Mononuclear cell (primary cell): ENCODE data around the gene KRR1. TPM values are rescaled to one million over a fixed set of nuclear protein-coding genes. Genes with fewer than 3 reads are reported as not detected.
"Not testable (repeated sequence)": the region's sequence is repeated elsewhere in the genome, so short reads cannot be mapped to it uniquely, and the experiment has no call there.

Experiments used
- H3K27me3 ChIP-seq: 2 replicates; pipeline ENCODE4 v1.6.0; 2011; ENCODE audit warnings: low read length, control low read depth; ENCODE audit not compliant: insufficient read depth
- H3K4me1 ChIP-seq: 2 replicates; pipeline ENCODE4 v1.5.1; 2011; ENCODE audit warnings: mild to moderate bottlenecking, low read length, control low read depth; ENCODE audit not compliant: insufficient read depth
- H3K4me3 ChIP-seq: 2 replicates; pipeline ENCODE4 v1.5.1; 2011; ENCODE audit warnings: mild to moderate bottlenecking, low read length, moderate library complexity
- H3K9me3 ChIP-seq: 2 replicates; pipeline ENCODE4 v1.5.1; 2011; ENCODE audit warnings: low read depth, mild to moderate bottlenecking, control low read depth, low read length
- total RNA-seq: library from RNA; depleted of rRNA; stranded (reverse); fragments of >200 nt; gene quantifications from one replicate; pipeline ENCODE4 v1.2.3, GENCODE V29; 2012

Gene KRR1
- total RNA-seq, 1 donor: 141 TPM

DNA sequence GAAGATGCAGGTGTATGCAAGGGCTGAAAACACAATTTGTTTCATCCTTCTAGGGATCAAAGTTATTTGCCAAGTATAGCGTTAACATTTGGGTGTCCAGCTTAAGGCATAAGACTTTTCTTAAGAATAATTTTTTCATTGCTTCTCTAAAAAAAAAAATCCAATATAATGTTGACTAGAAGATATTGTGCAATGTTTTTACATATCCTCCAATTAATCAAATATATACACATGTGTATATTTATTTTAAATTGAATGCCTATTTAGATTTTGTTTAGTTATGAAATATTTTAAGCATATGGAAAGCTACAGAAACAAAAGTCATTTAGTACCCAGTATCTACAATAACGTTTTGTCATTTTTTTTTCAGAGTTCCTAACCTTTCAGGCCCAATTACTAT, 28.5 kb upstream of the KRR1 start:
- Histone ChIP-seq H3K4me1 (no peaks in the 10 kb centered on the region), H3K9me3 (no peaks in the 10 kb centered on the region), H3K27me3 (peaks cover 10% of the 10 kb centered on the region), H3K4me3 (no peak overlapping the region)

DNA sequence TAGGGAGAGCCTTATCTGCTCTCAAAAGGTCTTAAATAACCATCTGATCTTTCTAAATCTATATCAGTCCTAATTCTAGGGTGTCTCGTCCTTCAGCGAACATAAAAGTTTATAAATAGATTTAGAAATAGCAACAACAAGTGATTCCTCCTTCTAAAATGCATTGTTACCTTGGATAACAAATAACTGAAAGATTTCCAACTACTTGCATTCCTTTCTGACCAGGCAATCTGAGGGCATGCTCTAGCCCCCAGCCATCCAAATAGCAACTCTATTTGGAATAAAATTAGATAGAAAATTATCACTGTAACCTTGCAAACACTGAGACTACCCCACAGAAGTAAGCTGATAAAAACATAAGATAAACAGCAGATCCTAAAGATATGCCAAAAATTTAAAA, 21.8 kb upstream of the KRR1 start:
- H3K4me3 ChIP-seq: no peak overlapping the region
- no peaks in the 10 kb centered on the region for H3K9me3 ChIP-seq
- H3K4me1 ChIP-seq: no peaks in the 10 kb centered on the region
- peaks cover 8% of the 10 kb centered on the region for H3K27me3 ChIP-seq

DNA sequence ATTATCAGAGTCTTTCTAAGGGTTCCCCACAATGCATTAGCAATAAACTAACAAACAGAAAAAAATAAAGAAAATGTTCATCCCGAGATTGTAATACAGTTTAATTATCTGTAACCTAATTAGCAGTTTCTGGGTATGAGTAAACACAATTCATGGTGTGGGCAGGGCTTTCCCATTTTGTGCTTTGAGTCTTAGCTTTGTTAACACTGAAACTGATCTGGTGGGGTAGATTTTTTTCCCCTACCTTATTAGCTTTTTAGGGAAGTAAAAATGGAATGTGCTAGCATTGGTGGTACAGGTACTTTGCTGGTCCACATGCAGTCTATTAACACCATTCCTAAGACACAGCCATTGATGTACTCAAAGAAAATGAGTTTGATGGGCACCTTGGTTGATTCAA, 18.4 kb upstream of the KRR1 start:
- no peaks in the 10 kb centered on the region for H3K9me3 ChIP-seq
- no peaks in the 10 kb centered on the region for H3K4me1 ChIP-seq
- H3K27me3 ChIP-seq: peaks cover 8% of the 10 kb centered on the region
- no peak overlapping the region for H3K4me3 ChIP-seq

DNA sequence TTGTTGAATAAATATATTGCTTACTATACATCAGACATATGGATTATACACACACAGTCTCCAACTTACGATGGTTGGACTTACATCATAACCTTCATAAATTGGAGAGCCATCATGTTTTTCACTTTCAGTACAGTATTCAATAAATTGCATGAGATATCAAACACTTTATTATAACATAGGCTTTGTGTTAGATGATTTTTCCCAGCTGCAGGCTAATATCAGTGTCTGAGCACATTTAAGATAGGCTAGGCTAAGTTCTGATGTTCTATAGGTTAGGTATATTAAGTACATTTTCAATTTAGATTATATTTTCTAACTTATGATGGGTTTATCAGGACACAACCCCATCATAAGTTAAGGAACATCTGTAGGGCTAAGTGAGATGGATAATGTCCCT, 17.9 kb upstream of the KRR1 start:
- no peak overlapping the region for H3K4me3 ChIP-seq
- no peaks in the 10 kb centered on the region for H3K9me3 ChIP-seq
- peaks cover 8% of the 10 kb centered on the region for H3K27me3 ChIP-seq
- H3K4me1 ChIP-seq: no peaks in the 10 kb centered on the region

DNA sequence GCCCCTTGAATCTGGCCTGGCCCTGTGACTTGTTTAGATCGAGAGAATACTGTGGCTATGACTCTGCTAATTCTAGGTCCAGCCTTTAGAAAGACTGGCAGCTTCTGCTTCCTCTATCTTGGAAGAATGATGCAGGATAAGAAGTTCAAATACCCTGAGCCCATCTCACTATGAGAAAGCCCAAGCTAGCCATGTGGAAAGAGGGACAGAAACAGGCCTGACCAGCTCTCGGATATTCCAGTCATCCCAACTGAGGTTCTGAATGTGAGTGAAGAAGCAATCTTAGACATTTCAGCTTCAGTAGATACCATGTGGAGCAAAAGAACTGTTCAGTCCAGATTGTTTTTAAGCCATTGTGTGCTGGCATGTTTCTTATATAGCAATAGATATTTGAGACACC, 17.3 kb upstream of the KRR1 start:
- peaks cover 8% of the 10 kb centered on the region for H3K27me3 ChIP-seq
- H3K4me1 ChIP-seq: no peaks in the 10 kb centered on the region
- H3K9me3 ChIP-seq: no peaks in the 10 kb centered on the region
- H3K4me3 ChIP-seq: no peak overlapping the region

DNA sequence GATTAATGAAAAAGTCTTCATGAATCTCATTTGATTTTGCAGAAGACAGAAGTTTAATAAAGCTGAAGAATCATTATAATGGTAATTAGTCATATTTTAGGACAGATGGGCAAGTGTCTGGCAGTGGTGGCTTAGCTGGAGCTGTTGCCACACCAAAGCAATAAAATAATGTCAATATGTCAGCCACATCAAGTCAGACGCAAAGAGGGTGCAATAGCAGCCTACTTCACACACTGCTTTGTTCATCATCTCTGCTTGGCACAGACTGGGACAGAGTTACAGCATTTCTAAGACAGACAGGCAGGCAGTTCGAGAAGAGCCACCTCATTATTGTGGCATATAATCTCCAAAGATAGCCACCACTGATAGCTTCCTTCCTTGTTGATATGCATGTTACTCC, 16.9 kb upstream of the KRR1 start:
- no peaks in the 10 kb centered on the region for H3K9me3 ChIP-seq
- H3K4me3 ChIP-seq: no peak overlapping the region

DNA sequence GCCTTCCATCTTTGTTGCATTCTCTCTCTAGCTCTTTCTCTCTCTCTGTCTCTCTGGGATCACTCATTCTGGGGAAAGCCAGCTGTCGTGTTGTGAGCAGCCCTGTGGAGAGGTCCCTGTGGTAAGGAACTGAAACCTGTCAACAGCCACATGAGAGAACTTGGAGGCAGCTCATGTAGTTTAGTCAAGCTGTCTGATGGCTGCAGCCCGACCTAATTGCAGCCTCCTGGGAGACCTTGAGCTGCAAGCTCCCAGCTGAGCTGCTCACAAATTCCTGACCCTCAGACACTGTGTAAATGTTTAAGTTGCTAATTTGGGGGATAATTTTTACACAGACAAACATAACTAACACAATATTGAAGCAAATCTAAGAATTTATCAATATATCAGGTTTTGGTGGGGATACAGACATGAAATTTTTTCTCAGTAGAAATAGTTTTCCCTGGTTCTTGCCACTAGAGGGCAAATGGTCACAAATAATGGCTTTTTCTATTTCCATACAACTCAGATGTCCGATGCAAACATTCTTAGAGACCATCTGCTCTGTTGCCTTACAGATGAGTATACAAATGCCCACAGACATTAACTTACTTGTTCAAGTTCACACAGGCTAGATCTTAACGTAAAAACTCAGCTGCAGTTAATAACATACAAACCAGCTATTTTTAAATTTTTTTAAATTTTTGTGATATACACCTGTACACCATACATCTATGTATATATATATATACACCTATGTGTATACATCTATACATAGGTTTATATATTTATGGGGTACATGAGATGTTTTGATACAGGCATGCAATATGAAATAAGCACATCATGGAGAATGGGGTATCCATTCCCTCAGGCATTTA, 15.5 kb upstream of the KRR1 start:
- no peak overlapping the region for H3K4me3 ChIP-seq
- H3K9me3 ChIP-seq: no peaks in the 10 kb centered on the region
- H3K27me3 ChIP-seq: peaks cover 4% of the 10 kb centered on the region
- H3K4me1 ChIP-seq: no peaks in the 10 kb centered on the region

More for the DNA sequence above, 16.9 kb upstream of the KRR1 start:
- peaks cover 8% of the 10 kb centered on the region for H3K27me3 ChIP-seq
- H3K4me1 ChIP-seq: no peaks in the 10 kb centered on the region

DNA sequence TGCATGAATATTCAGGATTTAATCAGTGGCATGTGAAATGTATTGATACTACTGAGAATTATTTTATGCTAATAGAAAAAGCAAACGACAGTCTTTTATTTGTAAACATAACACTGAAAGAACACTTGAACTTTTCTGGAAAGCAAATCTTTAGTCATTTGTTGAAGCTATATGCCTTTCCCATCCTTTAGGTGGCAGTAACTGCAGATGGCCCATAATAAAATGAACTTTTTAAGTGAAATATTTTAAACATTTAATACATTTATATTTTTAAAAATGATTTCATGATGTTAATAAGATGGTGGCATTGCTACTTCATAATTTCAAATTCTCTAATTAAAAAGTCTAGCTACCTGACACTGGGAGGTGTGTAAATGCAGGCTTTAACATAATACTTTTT, 13.9 kb upstream of the KRR1 start:
- Histone ChIP-seq H3K4me1 (no peaks in the 10 kb centered on the region), H3K9me3 (no peaks in the 10 kb centered on the region), H3K4me3 (no peak overlapping the region), H3K27me3 (no peaks in the 10 kb centered on the region)

DNA sequence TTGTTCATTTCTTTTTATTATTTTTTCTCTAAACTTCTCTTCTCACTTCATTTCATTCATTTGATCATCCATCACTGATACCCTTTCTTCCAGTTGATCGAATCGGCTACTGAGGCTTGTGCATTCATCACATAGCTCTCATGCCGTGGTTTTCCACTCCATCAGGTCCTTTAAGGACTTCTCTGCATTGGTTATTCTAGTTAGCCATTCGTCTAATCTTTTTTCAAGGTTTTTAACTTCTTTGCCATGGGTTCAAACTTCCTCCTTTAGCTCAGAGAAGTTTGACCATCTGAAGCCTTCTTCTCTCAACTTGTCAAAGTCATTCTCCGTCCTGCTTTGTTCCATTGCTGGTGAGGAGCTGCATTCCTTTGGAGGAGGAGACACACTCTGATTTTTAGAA, 10.7 kb upstream of the KRR1 start:
- H3K4me1 ChIP-seq, H3K9me3 ChIP-seq: not testable (repeated sequence)

DNA sequence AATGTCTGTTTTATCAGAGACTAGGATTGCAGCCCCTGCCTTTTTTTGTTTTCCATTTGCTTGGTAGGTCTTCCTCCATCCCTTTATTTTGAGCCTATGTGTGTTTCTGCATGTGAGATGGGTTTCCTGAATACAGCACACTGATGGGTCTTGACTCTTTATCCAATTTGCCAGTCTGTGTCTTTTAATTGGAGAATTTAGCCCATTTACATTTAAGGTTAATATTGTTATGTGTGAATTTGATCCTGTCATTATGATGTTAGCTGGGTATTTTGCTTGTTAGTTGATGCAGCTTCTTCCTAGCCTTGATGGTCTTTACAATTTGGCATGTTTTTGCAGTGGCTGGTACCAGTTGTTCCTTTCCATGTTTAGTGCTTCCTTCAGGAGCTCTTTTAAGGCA, 9.8 kb upstream of the KRR1 start:
- H3K4me1 ChIP-seq, H3K4me3 ChIP-seq, H3K27me3 ChIP-seq, H3K9me3 ChIP-seq: not testable (repeated sequence)

More for the DNA sequence above, 10.7 kb upstream of the KRR1 start:
- not testable (repeated sequence) for H3K4me3 ChIP-seq, H3K27me3 ChIP-seq

DNA sequence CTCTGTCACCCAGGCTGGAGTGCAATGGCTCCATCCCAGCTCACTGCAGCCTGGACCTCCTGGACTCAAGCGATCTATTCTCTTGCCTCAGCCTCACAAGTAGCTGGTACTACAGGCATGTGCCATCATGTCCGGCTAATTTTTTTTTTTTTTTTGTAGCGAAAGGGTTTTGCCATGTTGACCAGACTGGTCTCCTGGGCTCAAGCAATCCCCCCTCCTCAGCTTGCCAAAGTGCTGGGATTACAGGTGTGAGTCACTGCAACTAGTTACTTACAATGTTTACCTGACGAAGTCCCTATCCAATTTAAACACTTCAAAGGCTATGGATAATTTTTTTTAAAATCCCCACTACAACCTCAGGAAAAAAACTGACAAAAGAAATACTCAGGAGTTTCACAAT, 1.8 kb downstream of the KRR1 start:
- Histone ChIP-seq H3K27me3 (no peaks in the 10 kb centered on the region), H3K4me1 (peaks cover 20% of the 10 kb centered on the region), H3K9me3 (no peaks in the 10 kb centered on the region), H3K4me3 (no peak overlapping the region)

DNA sequence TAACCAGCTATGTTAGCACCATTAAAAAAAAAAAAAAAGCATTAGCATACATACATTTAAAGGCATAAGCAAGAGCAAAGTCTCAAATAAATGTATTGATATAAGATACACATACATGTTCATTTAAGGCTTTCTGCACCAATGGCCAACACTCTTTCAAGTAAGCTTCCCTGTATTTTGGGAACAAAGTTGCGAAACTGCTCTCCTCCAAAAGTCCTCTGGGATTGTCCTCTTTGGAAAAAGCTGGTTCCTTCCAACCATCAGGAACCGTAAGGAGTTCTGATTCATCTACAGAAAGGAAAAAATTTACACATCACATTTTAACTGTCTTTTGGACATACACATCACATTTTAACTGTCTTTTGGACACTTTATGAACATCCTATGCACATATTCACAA, 3.2 kb downstream of the KRR1 start:
- Histone ChIP-seq H3K4me1 (peaks cover 20% of the 10 kb centered on the region), H3K4me3 (no peak overlapping the region), H3K9me3 (no peaks in the 10 kb centered on the region), H3K27me3 (no peaks in the 10 kb centered on the region)

DNA sequence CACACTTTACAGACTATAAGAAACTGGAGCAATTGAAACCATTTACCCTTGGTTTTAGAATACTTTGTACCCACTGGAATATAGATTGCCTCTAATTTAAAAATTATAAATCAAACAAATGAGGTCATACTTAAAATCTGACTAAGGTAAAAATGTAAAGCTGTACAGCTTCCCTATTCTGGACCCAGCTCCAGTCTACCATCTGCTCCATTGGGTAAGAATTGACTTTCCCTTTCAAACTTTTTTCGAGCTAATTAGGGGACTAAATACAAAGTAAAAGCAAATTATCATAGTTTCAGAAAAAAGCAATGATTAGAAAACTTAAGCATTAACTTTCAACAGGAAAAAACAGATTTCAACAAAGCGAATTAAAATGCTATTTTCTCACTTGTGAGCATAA, 4.3 kb downstream of the KRR1 start:
- H3K9me3 ChIP-seq: no peaks in the 10 kb centered on the region
- peaks cover 20% of the 10 kb centered on the region for H3K4me1 ChIP-seq
- no peak overlapping the region for H3K4me3 ChIP-seq
- no peaks in the 10 kb centered on the region for H3K27me3 ChIP-seq

DNA sequence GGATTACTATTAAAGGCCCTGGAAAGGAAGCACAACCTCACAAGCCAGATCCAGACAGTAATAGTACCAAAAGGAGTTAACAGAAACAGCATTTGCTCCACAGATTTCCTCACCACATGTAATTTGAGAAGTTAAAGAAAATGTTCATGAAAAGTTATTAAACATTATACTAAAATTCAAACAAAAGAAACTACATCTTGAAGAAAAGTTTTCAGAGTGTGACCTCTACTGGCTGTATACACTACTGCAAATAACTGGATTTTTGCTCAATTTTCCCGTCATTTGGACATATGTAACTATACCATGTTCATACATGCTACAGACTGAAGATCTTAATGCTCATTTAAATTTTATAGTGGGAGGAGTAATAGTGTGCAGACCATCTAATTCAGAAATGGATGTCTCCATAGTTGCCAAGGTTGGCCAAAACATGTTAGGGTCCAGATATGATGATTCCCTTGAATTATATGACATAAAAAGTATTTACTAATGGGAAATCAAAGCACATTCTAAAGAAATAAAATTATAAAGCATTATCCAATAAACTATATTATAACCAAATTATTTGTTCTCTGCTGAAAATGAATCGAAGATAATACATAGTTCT, 5.6 kb downstream of the KRR1 start:
- no peak overlapping the region for H3K4me3 ChIP-seq
- H3K4me1 ChIP-seq: peaks cover 17% of the 10 kb centered on the region
- no peaks in the 10 kb centered on the region for H3K9me3 ChIP-seq
- no peaks in the 10 kb centered on the region for H3K27me3 ChIP-seq

DNA sequence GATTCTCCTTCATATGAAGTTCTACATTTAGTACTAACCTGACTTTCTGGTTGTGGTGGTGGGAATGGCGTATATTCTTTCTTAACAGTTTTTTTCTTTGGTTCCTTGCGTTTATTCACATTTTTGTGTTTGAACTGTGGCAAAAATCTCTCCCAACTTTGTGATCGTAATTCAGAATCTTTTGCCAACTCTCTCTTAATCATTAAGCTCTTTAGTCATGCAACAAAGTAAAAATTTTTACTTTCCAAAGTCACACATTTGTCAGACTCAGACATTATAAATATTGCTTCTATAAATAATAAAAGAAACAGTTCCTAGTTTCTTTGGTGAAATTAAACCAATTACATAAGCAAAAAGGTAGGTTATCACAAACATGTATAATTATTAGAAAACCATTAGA, 7.5 kb downstream of the KRR1 start:
- H3K9me3 ChIP-seq: no peaks in the 10 kb centered on the region
- H3K4me1 ChIP-seq: no peaks in the 10 kb centered on the region
- H3K27me3 ChIP-seq: no peaks in the 10 kb centered on the region
- no peak overlapping the region for H3K4me3 ChIP-seq

DNA sequence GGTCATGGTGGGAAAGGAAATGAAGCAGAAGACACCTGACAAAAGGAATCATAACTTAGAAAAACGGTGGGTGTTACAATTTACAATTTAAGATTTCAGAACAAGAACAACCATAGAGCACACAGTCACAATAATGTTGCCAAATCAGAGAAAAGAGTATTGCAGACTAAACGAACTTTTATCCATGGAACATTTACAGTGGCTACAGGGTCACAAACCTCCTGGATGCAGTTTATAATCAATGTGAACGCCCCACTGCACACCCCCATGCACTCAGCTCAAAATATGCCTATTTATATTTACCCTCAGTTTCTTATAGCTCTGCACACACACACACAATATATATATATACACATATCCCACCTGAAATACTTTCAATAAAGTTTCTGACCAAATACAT, 8.0 kb downstream of the KRR1 start:
- Histone ChIP-seq H3K4me3 (no peak overlapping the region), H3K27me3 (no peaks in the 10 kb centered on the region), H3K9me3 (no peaks in the 10 kb centered on the region), H3K4me1 (no peaks in the 10 kb centered on the region)
